Inferior parietal cortex (tissue), 1 donor: Measurements from ENCODE around the gene TUBGCP5.
"Not testable (repeated sequence)": the region's sequence is repeated elsewhere in the genome, so short reads cannot be mapped to it uniquely, and the experiment has no call there.

Experiments used
- DNase-seq: peaks from one replicate; pipeline ENCODE4 v3.0.0-alpha.2; 2016; ENCODE audit errors: extremely low spot score

The TUBGCP5 gene

DNA sequence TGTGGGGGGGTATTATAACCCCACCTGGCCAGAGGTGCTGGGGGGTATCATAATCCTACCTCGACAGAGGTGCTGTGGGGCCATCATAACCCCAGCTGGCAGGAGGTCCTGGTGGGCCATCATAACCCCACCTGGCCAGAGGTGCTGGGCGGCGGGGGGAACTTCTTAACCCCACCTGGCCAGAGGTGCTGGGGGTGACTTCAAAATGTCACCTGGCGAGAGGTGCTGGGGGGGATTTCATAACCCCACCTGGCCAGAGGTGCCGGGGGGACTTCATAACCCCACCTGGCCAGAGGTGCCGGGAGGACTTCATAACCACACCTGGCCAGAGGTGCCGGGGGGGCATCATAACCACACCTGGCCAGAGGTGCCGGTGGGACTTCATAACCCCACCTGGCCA is 2.4 kb upstream of the TUBGCP5 start:
- not testable (repeated sequence) for DNase-seq

DNA sequence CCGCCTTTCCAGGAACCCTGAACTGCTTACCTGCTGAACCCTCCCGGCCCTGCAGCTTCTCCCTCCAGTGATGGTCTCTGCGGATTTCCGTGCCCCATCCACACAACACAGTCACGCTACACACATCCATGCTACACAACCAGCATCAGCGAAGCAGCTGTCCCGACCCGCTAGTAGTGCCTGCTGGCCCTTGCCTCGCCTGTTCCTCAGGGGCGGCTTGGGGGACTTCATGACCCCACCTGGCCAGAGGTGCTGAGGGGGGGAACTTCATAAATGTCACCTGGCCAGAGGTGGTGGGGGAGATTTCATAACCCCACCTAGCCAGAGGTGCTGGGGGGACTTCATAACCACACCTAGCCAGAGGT is 530 bp upstream of the TUBGCP5 start:
- no peak for DNase-seq

DNA sequence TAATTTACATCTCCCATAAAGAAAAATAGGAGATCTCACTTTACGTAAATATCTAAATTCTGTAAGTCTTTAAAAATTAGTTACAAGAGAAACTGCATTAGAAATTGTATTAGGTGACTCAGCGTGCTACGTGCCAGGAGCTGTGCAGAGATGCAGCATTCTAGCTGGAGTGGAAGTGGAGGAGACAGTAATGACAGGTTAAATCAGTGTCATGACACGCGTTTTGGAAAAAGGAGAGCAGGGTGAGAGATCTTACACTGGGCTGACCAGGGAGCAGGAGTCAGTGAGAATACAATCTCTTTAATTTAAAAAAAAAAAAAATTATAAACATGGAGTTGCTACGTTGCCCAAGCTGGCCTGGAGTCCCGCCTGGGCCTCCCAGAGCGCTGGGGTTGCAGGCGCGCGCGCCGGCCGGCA is 635 bp downstream of the TUBGCP5 start:
- peak; percentile 17 for DNase-seq

DNA sequence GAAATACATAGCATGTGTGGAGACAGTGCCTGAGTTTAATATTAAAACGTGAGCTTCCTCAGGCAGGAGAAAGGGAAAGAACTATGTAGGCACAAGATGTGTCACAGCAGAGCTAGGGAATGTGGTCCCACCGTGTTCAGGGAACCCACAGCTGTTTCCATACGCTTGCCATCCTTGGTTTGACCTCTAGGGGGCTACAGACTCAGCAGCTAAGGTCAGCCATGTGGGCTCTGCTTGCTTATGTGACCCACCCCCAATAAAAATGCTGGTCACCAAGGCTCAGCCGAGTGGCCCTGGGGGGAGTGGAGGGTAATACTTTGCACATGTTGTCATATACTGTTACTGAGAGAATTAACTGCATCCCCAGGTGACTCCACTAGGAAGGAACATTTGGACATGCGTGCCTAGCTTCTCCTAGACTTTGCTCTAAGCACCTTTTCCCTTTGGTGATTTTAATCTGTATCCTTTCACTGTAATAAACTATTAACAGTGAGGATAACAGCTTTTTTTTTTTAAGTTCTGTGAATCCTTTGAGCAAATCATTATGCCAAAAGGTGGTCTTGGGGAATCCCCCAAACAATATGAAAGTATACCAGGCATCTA is 3.3 kb downstream of the TUBGCP5 start:
- peak; percentile 52 for DNase-seq

DNA sequence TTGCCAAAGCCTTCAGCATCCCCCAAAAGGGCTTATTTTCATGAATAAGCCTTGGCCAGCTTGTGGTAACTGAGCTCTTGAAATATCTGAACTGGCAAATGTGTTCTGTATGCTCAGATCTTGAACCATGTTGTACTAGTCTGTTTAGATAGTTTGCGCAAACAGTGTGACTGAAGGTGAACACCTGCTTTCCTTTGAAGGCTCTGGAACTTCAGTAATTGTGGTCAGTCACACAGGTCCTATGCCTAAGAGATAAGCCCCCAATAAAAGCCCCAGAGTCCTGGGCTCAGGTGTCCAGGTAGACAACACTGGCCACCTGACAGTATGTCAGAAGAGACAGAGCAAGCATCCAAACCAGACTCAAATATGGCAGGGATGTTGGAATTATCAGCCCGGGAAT is 5.4 kb downstream of the TUBGCP5 start:
- DNase-seq, result no peak

DNA sequence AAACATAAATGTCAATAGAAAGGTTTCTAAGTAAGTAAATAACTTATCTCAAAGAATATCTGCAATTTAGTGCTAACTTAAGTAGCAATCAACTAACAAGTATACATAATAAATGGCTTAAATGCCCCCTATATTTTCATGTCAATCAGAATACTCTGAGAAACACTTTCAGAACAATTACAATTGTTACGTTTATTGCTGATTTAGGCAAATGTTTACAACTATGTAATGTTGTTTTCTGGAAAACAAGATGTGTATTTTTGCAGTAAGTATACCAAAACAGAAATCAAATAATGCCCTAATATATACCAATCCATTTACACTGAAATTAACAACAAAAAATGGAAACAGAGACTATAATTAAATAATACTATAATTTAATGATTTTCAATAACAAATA is 13.2 kb downstream of the TUBGCP5 start:
- DNase-seq, result no peak

DNA sequence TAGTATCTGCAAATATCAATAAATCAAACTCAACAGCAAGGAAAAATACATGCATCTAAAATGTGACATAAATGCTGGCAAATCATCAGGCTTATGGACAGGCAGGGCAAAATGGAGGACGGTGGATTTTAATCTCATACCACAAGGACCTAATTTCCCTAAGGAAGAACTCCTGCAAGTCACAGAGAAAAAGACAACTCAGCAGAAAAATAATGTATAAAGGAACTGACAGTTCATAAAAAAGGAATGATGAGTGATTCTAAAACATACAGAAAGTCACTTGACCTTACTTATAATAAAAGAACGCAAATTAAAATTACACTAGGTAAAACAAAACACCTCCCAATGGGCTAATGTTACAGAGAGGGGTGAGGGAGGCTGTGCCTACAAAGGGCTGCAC is 17.2 kb downstream of the TUBGCP5 start:
- no peak for DNase-seq

DNA sequence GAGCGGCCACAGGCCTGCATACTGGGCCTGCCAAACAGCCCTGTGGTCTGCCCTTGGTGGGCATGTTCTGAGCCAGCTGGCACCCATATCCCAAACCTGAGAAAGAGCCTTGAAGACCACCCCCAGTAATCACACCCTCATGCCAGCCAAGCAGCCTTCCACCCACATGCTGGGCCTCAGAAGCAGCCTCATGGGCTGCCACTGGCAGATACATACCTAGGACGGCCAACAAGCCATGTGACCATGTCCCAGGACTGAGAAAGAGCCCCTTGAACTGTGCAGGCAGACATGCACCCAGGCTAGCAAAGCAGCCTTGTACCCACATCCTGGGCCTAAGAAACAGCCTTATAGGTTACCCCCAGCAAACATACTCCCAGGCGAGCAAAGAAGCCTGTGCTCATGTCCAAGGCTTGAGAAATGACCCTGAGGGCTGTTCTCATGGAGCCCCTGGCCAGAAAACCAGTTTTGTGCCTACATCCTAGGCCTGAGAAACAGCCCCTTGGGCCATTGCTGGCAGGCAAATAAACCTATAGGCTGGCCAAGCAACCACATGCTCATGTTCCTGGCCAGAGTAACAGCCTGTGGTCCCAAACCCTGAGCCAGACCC is 24.9 kb downstream of the TUBGCP5 start:
- DNase-seq, result no peak

DNA sequence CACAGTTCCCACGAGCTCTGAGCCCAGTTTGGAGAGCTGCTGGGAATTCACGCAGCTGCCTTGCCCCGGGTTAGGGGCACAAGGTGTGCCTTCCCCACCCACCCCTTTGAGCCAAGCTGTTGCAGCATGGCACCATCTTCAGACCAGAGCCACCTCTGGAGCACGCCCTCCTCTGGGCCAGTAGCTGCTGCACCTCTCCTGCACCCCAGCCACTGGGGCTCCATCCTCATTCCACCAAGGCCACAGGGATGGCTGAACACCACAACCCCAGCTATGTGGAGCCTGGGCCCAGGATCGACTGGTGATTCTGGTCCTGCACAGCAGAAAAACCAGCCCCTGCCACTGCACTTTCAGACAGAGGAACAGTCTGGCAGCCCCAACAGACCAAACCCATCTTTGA is 25.7 kb downstream of the TUBGCP5 start:
- no peak for DNase-seq

DNA sequence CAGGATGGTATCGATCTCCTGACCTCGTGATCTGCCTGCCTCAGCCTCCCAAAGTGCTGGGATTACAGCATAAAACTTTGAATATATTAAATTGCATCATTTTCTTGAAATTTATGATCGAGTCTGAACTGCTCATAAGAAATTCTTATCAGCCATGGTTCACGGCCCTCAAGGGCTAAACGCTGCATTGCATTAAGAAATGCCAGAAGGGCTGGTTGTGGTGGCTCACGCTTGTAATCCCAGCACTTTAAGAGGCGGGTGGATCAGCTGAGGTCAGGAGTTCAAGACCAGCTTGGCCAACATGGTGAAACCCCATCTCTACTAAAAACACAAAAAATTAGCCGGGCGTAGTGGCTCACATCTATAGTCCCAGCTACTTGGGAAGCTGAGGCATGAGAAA is 26.8 kb downstream of the TUBGCP5 start:
- DNase-seq, result not testable (repeated sequence)

DNA sequence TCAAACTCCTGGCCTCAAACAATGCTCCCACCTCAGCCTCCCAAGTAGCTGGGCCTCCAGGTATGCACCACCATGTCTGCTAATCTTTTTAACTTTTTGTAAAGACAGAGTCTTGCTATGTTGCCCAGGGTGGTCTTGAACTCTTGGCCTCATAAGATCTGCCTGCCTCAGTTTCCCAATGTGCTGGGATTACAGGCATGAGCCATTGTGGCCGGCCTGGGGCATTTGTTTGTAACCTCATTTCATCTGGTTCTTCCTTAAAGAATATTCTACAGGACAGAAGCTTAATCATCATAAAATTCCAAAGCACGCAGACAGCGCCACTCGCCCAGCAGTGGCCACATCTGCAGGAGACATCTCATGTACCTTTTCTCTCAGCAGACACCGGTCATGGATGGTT is 35.6 kb downstream of the TUBGCP5 start:
- DNase-seq, result no peak

DNA sequence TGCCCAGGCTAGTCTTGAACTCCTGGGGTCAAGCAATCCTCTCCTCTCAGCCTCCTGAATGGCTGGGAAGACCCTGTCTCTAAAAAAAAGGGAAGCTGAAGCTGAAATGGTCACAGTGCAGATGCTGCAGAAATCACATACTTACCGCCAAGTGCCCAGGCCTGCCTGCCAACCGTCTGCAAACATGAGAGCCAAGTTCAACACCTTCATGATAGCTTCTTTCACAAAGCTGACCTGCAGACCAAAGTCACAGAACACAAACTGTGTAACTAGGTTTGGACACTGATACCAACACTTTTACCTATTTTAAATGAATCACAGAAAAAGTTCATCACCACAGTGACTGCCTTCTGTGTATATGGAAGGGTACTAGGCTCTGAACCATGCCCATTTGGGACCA is 36.4 kb downstream of the TUBGCP5 start:
- DNase-seq, result no peak

DNA sequence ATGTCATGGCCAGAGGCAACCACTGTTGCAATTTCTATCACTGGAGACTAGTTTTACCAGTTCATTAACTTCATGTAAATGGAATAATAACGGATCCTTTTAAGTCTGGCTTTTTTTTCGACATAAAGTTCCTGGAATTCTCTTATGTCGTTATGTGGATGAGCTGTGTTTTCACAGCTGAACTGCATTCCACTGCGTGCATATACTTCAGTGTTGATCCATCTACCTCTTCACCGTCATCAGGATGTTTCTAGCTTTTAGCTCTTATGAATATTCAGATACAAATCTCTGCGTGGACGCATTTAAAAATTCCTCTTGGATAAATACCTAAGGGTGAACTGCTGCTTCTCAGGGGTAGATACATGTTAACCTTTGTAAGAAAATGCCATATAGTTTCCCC is 43.6 kb downstream of the TUBGCP5 start:
- DNase-seq, result no peak

DNA sequence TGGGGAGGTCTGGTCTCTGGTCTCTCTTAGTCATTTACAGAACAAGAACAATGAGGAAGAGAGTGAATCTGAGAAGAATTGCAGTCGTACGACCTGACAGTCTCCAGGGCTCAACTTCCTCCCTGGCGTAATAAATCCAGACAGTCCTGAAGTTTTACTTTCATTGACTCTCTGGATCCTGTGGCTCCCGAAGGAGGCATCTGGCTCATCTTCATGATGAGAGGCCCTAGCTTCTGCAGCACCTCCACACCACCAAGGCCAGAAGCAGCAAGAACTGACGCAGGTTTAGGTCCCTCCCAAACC is 47.4 kb downstream of the TUBGCP5 start:
- no peak for DNase-seq

DNA sequence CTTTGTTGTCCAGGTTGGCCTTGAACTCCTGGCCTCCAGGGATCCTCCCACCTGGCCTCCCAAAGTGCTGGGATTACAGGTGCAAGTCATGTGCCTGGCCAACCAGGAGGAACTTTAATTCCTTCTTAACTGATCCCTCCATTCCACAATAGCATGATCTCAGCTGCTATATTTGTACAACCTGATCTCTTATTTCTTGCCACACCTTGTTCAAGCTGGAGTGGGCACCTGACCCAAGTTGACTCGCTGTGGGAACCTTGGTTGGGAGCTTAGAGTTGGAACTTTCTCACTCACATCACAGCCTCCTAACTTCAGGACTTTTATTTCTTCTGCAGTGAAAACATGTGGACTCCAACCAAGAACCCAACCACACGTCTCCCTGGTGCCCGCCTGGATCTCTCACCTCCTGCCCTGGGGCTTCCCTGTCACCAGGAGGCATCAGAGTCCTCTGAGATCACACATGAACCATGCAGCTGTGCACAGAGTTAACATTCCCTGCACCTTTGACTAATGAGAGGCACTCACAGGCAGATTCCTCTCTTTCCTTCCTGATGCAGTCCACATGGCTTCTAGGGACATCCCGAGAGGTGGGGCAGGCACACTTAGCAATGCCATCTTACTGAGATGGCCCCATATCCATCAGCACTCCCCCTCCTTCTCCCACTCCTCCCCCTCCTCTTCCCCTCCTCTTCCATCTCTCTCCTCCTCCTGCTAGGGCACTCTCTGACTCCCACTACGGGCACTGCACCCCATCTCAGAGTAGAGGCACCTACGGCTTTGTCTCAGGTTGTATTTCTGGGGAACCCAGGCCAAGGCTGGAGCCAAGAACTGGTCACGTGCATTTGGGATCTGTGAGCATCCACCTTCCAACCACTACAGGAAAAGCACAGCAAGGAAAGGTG is 49.5 kb downstream of the TUBGCP5 start:
- DNase-seq, result no peak

DNA sequence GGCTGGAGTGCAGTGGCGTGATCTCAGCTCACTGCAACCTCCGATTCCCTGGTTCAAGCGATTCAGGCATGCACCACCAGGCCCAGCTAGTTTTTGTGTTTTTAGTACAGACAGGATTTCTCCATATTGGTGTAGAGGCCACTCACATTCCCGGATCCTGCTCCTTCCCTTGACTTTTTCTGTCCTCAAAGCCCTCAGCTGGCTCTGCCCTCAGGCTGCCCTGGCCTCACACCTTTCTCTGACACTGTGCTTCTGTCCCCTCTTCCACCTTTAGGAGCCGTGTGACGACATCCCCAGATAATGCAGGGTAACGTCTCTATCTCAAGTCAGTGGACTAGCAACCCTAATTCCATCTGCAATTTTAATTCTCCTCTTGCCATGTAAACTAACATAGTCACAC is 50.6 kb downstream of the TUBGCP5 start:
- no peak for DNase-seq

DNA sequence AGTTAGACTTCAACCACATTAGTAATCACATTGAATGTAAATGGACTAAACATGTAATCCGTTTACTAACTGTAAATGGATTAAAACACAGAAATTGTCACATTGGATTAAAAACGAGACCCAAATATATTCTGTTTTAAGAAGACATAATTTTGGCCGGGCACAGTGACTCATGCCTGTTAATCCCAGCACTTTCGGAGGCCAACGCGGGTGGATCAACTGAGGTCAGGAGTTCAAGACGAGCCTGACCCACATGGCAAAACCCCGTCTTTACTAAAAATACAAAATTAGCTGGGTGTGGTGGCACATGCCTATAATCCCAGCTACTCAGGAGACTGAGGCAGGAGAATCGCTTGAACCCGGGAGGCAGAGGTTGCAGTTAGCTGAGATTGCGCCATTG is 57.4 kb downstream of the TUBGCP5 start:
- DNase-seq, result not testable (repeated sequence)

DNA sequence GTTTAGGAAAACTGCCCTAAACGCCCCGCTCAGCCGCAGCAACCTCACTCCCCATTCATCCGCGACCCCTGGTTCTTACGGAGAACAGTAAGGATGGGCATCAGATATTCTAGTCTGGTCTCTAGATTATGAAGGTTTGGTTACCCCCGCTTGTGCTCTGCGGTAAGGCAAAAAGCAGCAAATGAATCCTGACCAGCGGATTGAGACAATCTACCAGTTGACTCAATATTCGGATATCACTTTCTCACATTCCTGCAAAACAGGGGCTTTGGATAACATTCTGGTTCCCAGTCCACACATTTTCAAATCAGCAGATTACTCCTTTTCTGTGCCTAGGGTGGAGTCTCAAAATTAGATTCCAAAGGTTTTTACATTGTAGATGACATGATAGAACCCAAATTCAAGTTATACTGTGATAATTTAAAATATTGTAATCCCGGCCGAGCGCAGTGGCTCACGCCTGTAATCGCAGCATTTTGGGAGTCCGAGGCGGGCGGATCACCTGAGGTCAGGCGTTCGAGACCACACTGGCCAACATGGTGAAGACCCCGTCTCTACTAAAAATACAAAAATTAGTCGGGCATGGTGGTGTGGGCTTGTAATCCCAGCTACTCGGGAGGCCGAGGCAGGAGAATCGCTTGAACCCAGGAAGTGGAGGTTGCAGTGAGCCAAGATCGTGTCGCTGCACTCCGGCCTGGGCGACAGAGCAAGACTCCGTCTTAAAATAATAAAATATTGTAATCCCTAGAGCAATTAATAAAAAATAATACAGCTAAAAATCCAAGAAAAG is 58.1 kb downstream of the TUBGCP5 start:
- DNase-seq, result no peak

DNA sequence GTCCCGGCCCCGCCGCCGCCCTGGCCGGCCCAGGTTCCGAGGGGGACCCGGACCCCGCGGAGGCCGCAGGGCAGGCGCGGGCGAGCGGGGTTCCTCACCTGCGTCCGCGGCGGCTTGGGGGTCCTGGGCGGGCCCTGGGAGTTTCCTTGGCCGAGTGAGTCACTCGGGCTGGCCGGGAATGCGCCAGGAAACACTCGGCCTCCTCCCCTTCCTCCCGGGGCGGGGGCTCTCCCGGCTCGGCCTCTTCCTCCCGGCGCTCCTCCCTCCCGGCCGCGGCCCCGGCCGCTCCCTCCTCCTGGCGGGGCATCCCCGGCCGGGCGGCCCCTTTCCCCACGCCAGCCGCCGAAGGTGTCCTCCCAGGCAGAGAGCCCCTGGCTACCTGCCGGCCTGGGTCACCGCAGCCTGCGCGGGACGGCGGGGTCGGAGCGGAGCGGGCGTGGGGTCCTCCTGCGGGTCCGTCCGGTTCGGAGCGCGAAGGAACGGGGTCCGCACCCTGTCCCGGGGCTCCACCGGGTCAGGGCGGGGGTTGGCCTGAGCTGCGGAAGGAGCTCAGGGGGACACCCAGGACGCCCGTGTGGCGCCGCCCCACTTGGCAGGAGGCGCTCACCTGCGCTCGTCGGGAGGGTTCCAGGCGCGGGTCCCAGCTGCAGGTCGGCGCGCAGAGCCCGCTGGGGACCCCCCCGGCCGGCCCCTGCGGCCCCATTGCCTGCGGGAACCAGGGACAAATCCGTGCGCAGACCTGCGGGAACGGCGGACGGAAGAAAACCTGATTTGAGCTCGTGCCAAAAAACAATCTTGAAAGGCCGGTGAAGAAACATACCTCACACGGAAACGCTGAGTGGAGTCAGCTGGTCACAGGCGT is 58.9 kb downstream of the TUBGCP5 start, which contains the start of gene CYFIP1:
Gene CYFIP1 (minus strand): TSS at position 180 of the 862 bp plus-strand sequence. CDS start 33,083 bp downstream, outside the sequence.
- DNase-seq, result no peak

DNA sequence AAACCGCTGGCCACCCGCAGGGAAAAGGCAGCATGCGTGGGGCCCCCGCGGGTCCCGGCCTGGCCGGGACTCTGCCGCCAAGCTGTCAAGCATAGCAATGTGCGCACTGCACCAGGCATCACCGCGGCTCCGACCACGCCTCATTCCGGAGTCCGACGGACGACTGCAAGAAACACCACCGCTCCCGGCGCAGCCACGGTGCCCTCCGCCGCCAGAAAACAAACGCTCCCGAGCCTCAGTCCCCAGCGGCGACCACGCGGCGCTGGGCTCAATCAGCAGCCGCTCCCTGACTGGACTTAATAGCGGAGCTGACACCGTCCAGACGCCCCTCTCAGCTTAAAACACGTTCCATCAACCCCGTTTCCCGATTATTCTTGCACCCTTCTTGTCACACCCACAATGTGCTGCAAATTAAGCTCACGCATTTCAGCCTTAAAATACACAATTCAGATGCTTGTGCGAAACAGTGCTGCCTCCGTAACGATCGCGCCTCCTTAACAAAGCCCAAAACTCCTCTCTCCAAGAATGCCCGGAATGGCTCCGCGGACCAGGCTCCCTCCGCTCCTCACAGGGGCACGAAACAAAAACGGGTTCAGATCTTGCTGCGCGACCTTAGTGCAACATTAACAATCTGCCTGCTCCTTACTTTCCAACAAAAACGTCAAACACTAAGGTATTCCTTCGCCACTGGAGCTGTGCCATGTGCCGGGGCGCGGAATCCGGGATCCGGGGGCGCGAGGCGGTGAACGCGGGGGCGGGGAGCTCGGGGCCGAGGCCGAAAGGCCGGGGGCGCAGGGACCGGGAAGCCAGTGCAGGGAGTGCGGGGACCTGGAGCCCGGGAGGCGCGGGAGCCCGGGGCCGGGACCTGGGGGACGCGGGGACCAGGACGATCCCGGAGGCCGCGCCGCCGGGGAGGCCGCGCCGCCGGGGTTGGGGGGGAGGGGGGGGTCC is 59.9 kb downstream of the TUBGCP5 start:
- DNase-seq, result peak; percentile 36
